ENCODE measurements around the gene SH3BP4.

The SH3BP4 gene

GRCh38 chr2:234975611-234976010 lies 23.8 kb downstream of the SH3BP4 start:
- H4K20me1 ChIP-seq (ENCODE audit: insufficient read depth, low read length): no peaks in the 10 kb centered on the region
- no peak overlapping the region for H3K27ac ChIP-seq (ENCODE audit: low read length)
- H3K4me2 ChIP-seq (ENCODE audit: low read length): no peak overlapping the region
- H2AFZ ChIP-seq (ENCODE audit: low read depth, low read length): no peak overlapping the region
- no peak for TF ChIP-seq EZH2phosphoT487 (IDR thresholded peaks at IDR 0.05; ENCODE audit: low read depth)
- no peak for TF ChIP-seq CTCF (IDR thresholded peaks at IDR 0.05; ENCODE audit: low read depth, low read length)
- H3K9ac ChIP-seq (ENCODE audit: low read length): no peak overlapping the region
- no peaks in the 10 kb centered on the region for H3K79me2 ChIP-seq (ENCODE audit: low read length)
- no peaks in the 10 kb centered on the region for H3K36me3 ChIP-seq (replicated peaks; ENCODE audit: low read depth, low read length)
- H3K4me1 ChIP-seq (ENCODE audit: low read length): no peaks in the 10 kb centered on the region
- H3K27me3 ChIP-seq (ENCODE audit: low read depth, low read length): no peaks in the 10 kb centered on the region
- no peaks in the 10 kb centered on the region for H3K9me3 ChIP-seq (ENCODE audit: insufficient read depth, low read length)
- H3K4me3 ChIP-seq (ENCODE audit: low read length): no peak overlapping the region

- H3K4me2 ChIP-seq (ENCODE audit: low read length): no peak overlapping the region
- H3K27me3 ChIP-seq (ENCODE audit: low read depth, low read length): no peaks in the 10 kb centered on the region
- no peaks in the 10 kb centered on the region for H3K36me3 ChIP-seq (replicated peaks; ENCODE audit: low read depth, low read length)
- H3K79me2 ChIP-seq (ENCODE audit: low read length): no peaks in the 10 kb centered on the region
- no peaks in the 10 kb centered on the region for H4K20me1 ChIP-seq (ENCODE audit: insufficient read depth, low read length)
- H3K9me3 ChIP-seq (ENCODE audit: insufficient read depth, low read length): no peaks in the 10 kb centered on the region
- H3K4me3 ChIP-seq (ENCODE audit: low read length): no peak overlapping the region
- no peak overlapping the region for H2AFZ ChIP-seq (ENCODE audit: low read depth, low read length)
- no peak overlapping the region for H3K27ac ChIP-seq (ENCODE audit: low read length)
- H3K4me1 ChIP-seq (ENCODE audit: low read length): no peaks in the 10 kb centered on the region
- H3K9ac ChIP-seq (ENCODE audit: low read length): no peak overlapping the region
- TF ChIP-seq EZH2phosphoT487 (IDR thresholded peaks at IDR 0.05; ENCODE audit: low read depth): no peak
- TF ChIP-seq CTCF (IDR thresholded peaks at IDR 0.05; ENCODE audit: low read depth, low read length): no peak
These were observed 24.8 kb downstream of the SH3BP4 start for GRCh38 chr2:234976479-234977227.

- Histone ChIP-seq H3K79me2 (ENCODE audit: low read length) (no peaks in the 10 kb centered on the region), H3K27ac (ENCODE audit: low read length) (no peak overlapping the region), H3K4me2 (ENCODE audit: low read length) (no peak overlapping the region), H3K36me3 (replicated peaks; ENCODE audit: low read depth, low read length) (no peaks in the 10 kb centered on the region), H3K4me1 (ENCODE audit: low read length) (no peaks in the 10 kb centered on the region), H4K20me1 (ENCODE audit: insufficient read depth, low read length) (no peaks in the 10 kb centered on the region), H2AFZ (ENCODE audit: low read depth, low read length) (no peak overlapping the region), H3K9ac (ENCODE audit: low read length) (no peak overlapping the region), H3K27me3 (ENCODE audit: low read depth, low read length) (no peaks in the 10 kb centered on the region), H3K9me3 (ENCODE audit: insufficient read depth, low read length) (no peaks in the 10 kb centered on the region), H3K4me3 (ENCODE audit: low read length) (no peak overlapping the region)
- TF ChIP-seq CTCF (IDR thresholded peaks at IDR 0.05; ENCODE audit: low read depth, low read length) (no peak), EZH2phosphoT487 (IDR thresholded peaks at IDR 0.05; ENCODE audit: low read depth) (no peak)
These were observed 25.4 kb downstream of the SH3BP4 start for GRCh38 chr2:234977228-234977679.

GRCh38 chr2:234978466-234979203 lies 26.8 kb downstream of the SH3BP4 start:
- Histone ChIP-seq H3K27me3 (ENCODE audit: low read depth, low read length) (no peaks in the 10 kb centered on the region), H3K36me3 (replicated peaks; ENCODE audit: low read depth, low read length) (no peaks in the 10 kb centered on the region), H3K9me3 (ENCODE audit: insufficient read depth, low read length) (no peaks in the 10 kb centered on the region), H3K4me2 (ENCODE audit: low read length) (no peak overlapping the region), H3K4me3 (ENCODE audit: low read length) (no peak overlapping the region), H3K27ac (ENCODE audit: low read length) (no peak overlapping the region), H3K79me2 (ENCODE audit: low read length) (no peaks in the 10 kb centered on the region), H3K4me1 (ENCODE audit: low read length) (no peaks in the 10 kb centered on the region), H2AFZ (ENCODE audit: low read depth, low read length) (no peak overlapping the region), H4K20me1 (ENCODE audit: insufficient read depth, low read length) (no peaks in the 10 kb centered on the region), H3K9ac (ENCODE audit: low read length) (no peak overlapping the region)
- TF ChIP-seq EZH2phosphoT487 (IDR thresholded peaks at IDR 0.05; ENCODE audit: low read depth) (no peak), CTCF (IDR thresholded peaks at IDR 0.05; ENCODE audit: low read depth, low read length) (no peak)
